HEK293 (cell line): ENCODE measurements around the gene SKI.

Experiments
- CTCF ChIA-PET: fragments of 350-600 bp; formaldehyde crosslinking; extraction: SDS; loops from one replicate; lab custom pipeline; 2021; ENCODE audit warnings: antibody characterized with exemption; lab: Yijun Ruan, JAX
- POLR2A ChIA-PET: fragments of 300-600 bp; formaldehyde crosslinking; extraction: SDS; loops from one replicate; lab custom pipeline; 2020; ENCODE audit warnings: antibody characterized with exemption, inconsistent platforms; lab: Yijun Ruan, JAX
- H3K27ac ChIP-seq: fragments of 200-500 bp; sonication (Bioruptor generic); 2 replicates; pipeline ENCODE4 v1.5.1; 2014; ENCODE audit warnings: low read depth, low read length, control low read depth, inconsistent platforms; ENCODE audit errors: extremely low read depth
- H3K36me3 ChIP-seq, 2 experiments: fragments of 200-500 bp in 1 of 2; sonication (Bioruptor generic) in 1 of 2; 1 replicate in 1 of 2; 2 replicates in 1 of 2; pipeline ENCODE4 v1.5.1; 2014 to 2017; ENCODE audit warnings: inconsistent platforms in 2 of 2, low read length in 2 of 2; ENCODE audit not compliant: control insufficient read depth in 2 of 2, insufficient read depth in 1 of 2
- H3K4me1 ChIP-seq: fragments of 200-500 bp; sonication (Bioruptor generic); 2 replicates; pipeline ENCODE4 v1.5.1; 2014; ENCODE audit warnings: mild to moderate bottlenecking, low read length, inconsistent platforms; ENCODE audit not compliant: control insufficient read depth, insufficient read depth
- H3K4me3 ChIP-seq: 2 replicates; pipeline ENCODE4 v1.5.1; 2011; ENCODE audit warnings: low read depth, mild to moderate bottlenecking, control low read depth, low read length, moderate library complexity
- H3K9me3 ChIP-seq: fragments of 200-500 bp; sonication (Bioruptor generic); 2 replicates; pipeline ENCODE4 v1.5.1; 2014; ENCODE audit warnings: low read depth, low read length, inconsistent platforms; ENCODE audit not compliant: control insufficient read depth, insufficient read depth
- BCL11A ChIP-seq: fragments of 450-650 bp; formaldehyde crosslinking; IDR thresholded peaks from 2 replicates; pipeline ENCODE4 v1.5.1; 2016; ENCODE audit warnings: low read depth, missing biosample characterization, missing genetic modification characterization
- BCL11B ChIP-seq: fragments of 450-650 bp; formaldehyde crosslinking; IDR thresholded peaks from 2 replicates; pipeline ENCODE4 v1.5.1; 2016; ENCODE audit warnings: low read depth, missing biosample characterization, missing genetic modification characterization
- EGR2 ChIP-seq: fragments of 450-650 bp; formaldehyde crosslinking; IDR thresholded peaks from 2 replicates; pipeline ENCODE4 v1.5.1; 2016; ENCODE audit warnings: low read depth, missing biosample characterization, missing genetic modification characterization
- KLF1 ChIP-seq: fragments of 450-650 bp; formaldehyde crosslinking; IDR thresholded peaks from 2 replicates; pipeline ENCODE4 v1.5.1; 2016; ENCODE audit warnings: missing biosample characterization, missing genetic modification characterization
- KLF9 ChIP-seq: fragments of 450-650 bp; formaldehyde crosslinking; IDR thresholded peaks from 2 replicates; pipeline ENCODE4 v1.5.1; 2016; ENCODE audit warnings: missing biosample characterization, missing genetic modification characterization, low read depth
- SALL2 ChIP-seq: fragments of 450-650 bp; formaldehyde crosslinking; IDR thresholded peaks from 2 replicates; pipeline ENCODE4 v1.5.0; 2017; ENCODE audit warnings: missing biosample characterization, mild to moderate bottlenecking, missing genetic modification characterization, borderline replicate concordance
- WT1 ChIP-seq: fragments of 450-650 bp; formaldehyde crosslinking; IDR thresholded peaks from 2 replicates; pipeline ENCODE4 v1.5.1; 2016; ENCODE audit warnings: missing biosample characterization, missing genetic modification characterization
- YY2 ChIP-seq: fragments of 450-650 bp; formaldehyde crosslinking; IDR thresholded peaks from 2 replicates; pipeline ENCODE4 v1.5.1; 2016; ENCODE audit warnings: missing biosample characterization, missing genetic modification characterization
- ZFHX2 ChIP-seq: fragments of 450-650 bp; formaldehyde crosslinking; conservative IDR thresholded peaks from 2 replicates; pipeline ENCODE4 v1.5.1; 2016; ENCODE audit warnings: missing biosample characterization, missing genetic modification characterization
- ZNF121 ChIP-seq: fragments of 450-650 bp; formaldehyde crosslinking; IDR thresholded peaks from 2 replicates; pipeline ENCODE4 v1.5.1; 2016; ENCODE audit warnings: missing biosample characterization, missing genetic modification characterization
- ZNF146 ChIP-seq: fragments of 450-650 bp; formaldehyde crosslinking; IDR thresholded peaks from 2 replicates; pipeline ENCODE4 v1.5.1; 2016; ENCODE audit warnings: missing biosample characterization, missing genetic modification characterization
- ZNF341 ChIP-seq: fragments of 450-650 bp; formaldehyde crosslinking; IDR thresholded peaks from 2 replicates; pipeline ENCODE4; 2016; ENCODE audit warnings: low read depth, missing biosample characterization, missing genetic modification characterization
- ZNF354C ChIP-seq: fragments of 450-650 bp; formaldehyde crosslinking; IDR thresholded peaks from 2 replicates; pipeline ENCODE4 v1.5.1; 2016; ENCODE audit warnings: missing biosample characterization, missing genetic modification characterization, low read depth, borderline replicate concordance
- ZNF600 ChIP-seq: fragments of 450-650 bp; formaldehyde crosslinking; IDR thresholded peaks from 2 replicates; pipeline ENCODE4 v1.5.1; 2016; ENCODE audit warnings: missing biosample characterization, missing genetic modification characterization
- TF ChIP-seq, protein P1 (sequence below): fragments of 450-650 bp; formaldehyde crosslinking; IDR thresholded peaks from 2 replicates; pipeline ENCODE4 v1.5.1; 2016; ENCODE audit warnings: missing biosample characterization, missing genetic modification characterization
- TF ChIP-seq, protein P2 (sequence below): fragments of 450-650 bp; formaldehyde crosslinking; IDR thresholded peaks from 2 replicates; pipeline ENCODE4 v1.5.1; 2016; ENCODE audit warnings: missing biosample characterization, missing genetic modification characterization
- TF ChIP-seq, protein P3 (sequence below): fragments of 450-650 bp; formaldehyde crosslinking; IDR thresholded peaks from 2 replicates; pipeline ENCODE4 v1.5.1; 2016; ENCODE audit warnings: missing biosample characterization, missing genetic modification characterization, low read depth
- TF ChIP-seq, protein P4 (sequence below): fragments of 450-650 bp; formaldehyde crosslinking; IDR thresholded peaks from 2 replicates; pipeline ENCODE4 v1.5.1; 2017; ENCODE audit warnings: missing biosample characterization, missing genetic modification characterization
- TF ChIP-seq, protein P5 (sequence below): fragments of 450-650 bp; formaldehyde crosslinking; optimal IDR thresholded peaks from 2 replicates; pipeline ENCODE3; 2016; ENCODE audit warnings: missing biosample characterization, mild to moderate bottlenecking, missing genetic modification characterization

Gene SKI

DNA sequence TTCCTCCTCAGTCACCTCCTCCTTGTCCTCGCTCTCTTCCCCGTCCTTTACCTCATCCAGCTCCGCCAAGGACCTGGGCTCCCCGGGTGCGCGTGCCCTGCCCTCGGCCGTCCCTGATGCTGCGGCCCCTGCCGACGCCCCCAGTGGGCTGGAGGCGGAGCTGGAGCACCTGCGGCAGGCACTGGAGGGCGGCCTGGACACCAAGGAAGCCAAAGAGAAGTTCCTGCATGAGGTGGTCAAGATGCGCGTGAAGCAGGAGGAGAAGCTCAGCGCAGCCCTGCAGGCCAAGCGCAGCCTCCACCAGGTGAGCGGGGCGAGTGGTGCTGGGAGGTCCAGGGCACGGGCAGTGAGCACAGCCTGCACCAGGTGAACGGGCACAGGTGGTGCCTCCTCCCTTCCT lies 76.2 kb downstream of the SKI start (continued):
- TF ChIP-seq, protein P1, sequence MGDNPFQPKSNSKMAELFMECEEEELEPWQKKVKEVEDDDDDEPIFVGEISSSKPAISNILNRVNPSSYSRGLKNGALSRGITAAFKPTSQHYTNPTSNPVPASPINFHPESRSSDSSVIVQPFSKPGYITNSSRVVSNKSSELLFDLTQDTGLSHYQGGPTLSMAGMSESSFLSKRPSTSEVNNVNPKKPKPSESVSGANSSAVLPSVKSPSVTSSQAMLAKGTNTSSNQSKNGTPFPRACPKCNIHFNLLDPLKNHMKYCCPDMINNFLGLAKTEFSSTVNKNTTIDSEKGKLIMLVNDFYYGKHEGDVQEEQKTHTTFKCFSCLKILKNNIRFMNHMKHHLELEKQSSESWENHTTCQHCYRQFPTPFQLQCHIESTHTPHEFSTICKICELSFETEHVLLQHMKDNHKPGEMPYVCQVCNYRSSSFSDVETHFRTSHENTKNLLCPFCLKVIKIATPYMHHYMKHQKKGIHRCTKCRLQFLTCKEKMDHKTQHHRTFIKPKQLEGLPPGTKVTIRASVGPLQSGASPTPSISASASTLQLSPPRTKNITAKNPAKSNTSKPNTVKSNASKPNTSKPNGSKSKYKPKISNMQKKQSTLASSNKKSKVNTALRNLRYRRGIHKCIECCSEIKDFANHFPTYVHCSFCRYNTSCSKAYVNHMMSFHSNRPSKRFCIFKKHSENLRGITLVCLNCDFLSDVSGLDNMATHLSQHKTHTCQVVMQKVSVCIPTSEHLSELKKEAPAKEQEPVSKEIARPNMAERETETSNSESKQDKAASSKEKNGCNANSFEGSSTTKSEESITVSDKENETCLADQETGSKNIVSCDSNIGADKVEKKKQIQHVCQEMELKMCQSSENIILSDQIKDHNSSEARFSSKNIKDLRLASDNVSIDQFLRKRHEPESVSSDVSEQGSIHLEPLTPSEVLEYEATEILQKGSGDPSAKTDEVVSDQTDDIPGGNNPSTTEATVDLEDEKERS (tag by site-specific recombination): no peak

DNA sequence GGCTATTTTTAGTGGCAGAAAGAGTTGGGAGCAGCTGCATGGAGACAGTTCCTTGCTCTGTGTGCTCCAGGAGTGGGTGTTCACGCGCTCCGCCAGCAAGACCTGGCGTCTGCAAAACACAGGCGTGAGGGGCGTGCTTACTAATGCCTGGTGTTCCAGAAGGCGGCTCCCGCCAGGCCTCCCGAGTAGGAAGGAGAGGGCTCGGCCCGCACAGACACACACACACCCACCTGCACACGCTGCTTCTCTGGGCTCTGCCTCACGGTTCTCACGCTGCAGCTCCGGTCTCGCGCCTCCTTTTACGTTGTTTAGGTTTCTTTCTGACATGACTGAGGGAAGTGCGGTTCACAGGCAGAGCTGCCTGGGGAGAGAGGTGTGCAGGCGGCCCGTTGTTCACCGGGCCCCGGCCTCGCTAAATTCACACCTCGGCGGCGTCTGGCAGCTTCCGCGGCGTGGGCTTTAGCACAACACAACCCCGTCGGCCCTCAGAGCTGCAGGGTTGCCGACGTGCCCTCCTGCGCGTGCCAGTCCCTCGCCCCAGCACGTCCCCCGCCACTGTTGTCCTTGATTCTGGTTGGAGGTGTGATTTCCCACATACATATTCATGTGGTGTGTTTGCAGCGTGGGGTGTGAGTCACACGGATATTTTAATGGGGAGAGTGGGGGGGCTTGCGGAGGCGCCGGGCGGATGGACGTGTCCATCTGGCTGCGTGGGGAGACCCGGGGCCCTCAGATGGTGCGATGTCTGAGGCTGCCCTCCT lies 77.0 kb downstream of the SKI start:
- CTCF ChIA-PET: no interaction called here
- H3K27ac ChIP-seq: no peak overlapping the region
- H3K9me3 ChIP-seq: no peaks in the 10 kb centered on the region
- H3K4me1 ChIP-seq: peaks cover 5% of the 10 kb centered on the region; the same call in 1 of the 2 replicates
- peaks cover 0 to 80% of the 10 kb centered on the region in 2 experiments; a peak in 1 of 3 replicates for H3K36me3 ChIP-seq
- TF ChIP-seq ZNF121 (no peak), ZNF600 (tag by site-specific recombination) (peak; percentile 75), ZNF354C (tag by site-specific recombination) (no peak), ZNF146 (tag by site-specific recombination) (no peak), BCL11B (no peak), KLF1 (tag by site-specific recombination) (peak; percentile 67), YY2 (tag by site-specific recombination) (no peak), SALL2 (tag by site-specific recombination) (no peak), WT1 (tag by site-specific recombination) (peak; percentile 59; the same call in 1 of the 2 replicates), KLF9 (0 out of 2 replicates have a peak, but pooled peaks have one; percentile 22), EGR2 (peak; percentile 69), BCL11A (tag by site-specific recombination) (no peak), ZFHX2 (tag by site-specific recombination) (peak; percentile 63), ZNF341 (0 out of 2 replicates have a peak, but pooled peaks have one; percentile 35)
- TF ChIP-seq, protein P2, sequence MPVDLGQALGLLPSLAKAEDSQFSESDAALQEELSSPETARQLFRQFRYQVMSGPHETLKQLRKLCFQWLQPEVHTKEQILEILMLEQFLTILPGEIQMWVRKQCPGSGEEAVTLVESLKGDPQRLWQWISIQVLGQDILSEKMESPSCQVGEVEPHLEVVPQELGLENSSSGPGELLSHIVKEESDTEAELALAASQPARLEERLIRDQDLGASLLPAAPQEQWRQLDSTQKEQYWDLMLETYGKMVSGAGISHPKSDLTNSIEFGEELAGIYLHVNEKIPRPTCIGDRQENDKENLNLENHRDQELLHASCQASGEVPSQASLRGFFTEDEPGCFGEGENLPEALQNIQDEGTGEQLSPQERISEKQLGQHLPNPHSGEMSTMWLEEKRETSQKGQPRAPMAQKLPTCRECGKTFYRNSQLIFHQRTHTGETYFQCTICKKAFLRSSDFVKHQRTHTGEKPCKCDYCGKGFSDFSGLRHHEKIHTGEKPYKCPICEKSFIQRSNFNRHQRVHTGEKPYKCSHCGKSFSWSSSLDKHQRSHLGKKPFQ: peak; percentile 71; the same call in 1 of the 2 replicates
- TF ChIP-seq, protein P3, sequence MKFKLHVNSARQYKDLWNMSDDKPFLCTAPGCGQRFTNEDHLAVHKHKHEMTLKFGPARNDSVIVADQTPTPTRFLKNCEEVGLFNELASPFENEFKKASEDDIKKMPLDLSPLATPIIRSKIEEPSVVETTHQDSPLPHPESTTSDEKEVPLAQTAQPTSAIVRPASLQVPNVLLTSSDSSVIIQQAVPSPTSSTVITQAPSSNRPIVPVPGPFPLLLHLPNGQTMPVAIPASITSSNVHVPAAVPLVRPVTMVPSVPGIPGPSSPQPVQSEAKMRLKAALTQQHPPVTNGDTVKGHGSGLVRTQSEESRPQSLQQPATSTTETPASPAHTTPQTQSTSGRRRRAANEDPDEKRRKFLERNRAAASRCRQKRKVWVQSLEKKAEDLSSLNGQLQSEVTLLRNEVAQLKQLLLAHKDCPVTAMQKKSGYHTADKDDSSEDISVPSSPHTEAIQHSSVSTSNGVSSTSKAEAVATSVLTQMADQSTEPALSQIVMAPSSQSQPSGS (tag by site-specific recombination): no peak
- TF ChIP-seq, protein P4, sequence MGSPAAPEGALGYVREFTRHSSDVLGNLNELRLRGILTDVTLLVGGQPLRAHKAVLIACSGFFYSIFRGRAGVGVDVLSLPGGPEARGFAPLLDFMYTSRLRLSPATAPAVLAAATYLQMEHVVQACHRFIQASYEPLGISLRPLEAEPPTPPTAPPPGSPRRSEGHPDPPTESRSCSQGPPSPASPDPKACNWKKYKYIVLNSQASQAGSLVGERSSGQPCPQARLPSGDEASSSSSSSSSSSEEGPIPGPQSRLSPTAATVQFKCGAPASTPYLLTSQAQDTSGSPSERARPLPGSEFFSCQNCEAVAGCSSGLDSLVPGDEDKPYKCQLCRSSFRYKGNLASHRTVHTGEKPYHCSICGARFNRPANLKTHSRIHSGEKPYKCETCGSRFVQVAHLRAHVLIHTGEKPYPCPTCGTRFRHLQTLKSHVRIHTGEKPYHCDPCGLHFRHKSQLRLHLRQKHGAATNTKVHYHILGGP (tag by site-specific recombination): no peak
- TF ChIP-seq, protein P5, sequence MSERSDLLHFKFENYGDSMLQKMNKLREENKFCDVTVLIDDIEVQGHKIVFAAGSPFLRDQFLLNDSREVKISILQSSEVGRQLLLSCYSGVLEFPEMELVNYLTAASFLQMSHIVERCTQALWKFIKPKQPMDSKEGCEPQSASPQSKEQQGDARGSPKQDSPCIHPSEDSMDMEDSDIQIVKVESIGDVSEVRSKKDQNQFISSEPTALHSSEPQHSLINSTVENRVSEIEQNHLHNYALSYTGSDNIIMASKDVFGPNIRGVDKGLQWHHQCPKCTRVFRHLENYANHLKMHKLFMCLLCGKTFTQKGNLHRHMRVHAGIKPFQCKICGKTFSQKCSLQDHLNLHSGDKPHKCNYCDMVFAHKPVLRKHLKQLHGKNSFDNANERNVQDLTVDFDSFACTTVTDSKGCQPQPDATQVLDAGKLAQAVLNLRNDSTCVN (tag by site-specific recombination): no peak
- POLR2A ChIA-PET: no interaction called here
- no peak overlapping the region for H3K4me3 ChIP-seq
